Subcutaneous adipose tissue (tissue), 4 donors: ENCODE measurements around the gene ALOX5. TPM values are rescaled to one million over a fixed set of nuclear protein-coding genes. Genes with fewer than 3 reads are reported as not detected.

Experiments used
- CTCF ChIP-seq: fragments of 450-650 bp; IDR thresholded peaks from one replicate; pipeline ENCODE4 v1.5.1; 2016; ENCODE audit warnings: low read depth, mild to moderate bottlenecking, control low read depth, antibody characterized with exemption, moderate library complexity
- total RNA-seq, 4 donors: library from RNA; depleted of rRNA; stranded (reverse); fragments of >200 nt; gene quantifications; one replicate each; pipeline ENCODE4 v1.1.0, GENCODE V29; 2016

The ALOX5 gene
- total RNA-seq, 4 donors from 2014 or later = 31.8 to 63.9 (median 41.1) TPM

DNA sequence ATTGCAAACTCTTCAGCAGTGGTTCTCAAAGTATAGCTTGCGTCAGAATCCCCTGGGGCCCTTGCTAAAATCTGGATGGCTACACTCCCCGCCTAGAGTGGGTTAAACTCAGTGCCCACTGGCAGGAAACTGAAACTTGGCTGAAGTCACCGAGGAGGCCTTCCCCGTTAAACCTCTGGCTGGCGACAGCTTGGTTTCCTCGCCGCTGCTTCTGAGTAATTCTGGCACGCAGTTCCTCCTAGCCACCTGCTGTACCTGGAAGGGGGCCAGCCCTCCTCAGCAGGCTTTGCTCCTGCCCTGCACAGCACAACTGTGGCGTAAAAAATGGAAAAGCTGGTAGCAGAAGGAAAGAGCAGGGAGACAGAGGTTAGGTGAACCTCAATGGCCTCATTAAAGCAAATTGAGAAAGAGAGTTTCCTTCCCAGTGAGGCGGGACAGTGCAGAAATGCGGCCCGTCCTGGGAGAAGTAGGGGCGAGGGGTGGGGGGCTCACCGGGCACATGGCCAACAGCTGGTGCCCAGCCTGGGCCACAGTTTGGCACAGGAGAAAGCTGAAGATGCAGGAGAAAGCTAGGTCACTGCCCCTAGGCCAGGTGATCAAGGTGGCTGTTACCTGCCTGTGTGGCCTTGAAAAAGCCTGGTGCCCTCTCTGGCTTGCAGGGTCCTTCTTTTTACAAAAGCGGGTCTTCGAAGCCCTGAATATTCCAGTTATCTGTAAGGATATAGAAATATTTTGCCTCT lies 46.6 kb downstream of the ALOX5 start:
- TF ChIP-seq CTCF = no peak

DNA sequence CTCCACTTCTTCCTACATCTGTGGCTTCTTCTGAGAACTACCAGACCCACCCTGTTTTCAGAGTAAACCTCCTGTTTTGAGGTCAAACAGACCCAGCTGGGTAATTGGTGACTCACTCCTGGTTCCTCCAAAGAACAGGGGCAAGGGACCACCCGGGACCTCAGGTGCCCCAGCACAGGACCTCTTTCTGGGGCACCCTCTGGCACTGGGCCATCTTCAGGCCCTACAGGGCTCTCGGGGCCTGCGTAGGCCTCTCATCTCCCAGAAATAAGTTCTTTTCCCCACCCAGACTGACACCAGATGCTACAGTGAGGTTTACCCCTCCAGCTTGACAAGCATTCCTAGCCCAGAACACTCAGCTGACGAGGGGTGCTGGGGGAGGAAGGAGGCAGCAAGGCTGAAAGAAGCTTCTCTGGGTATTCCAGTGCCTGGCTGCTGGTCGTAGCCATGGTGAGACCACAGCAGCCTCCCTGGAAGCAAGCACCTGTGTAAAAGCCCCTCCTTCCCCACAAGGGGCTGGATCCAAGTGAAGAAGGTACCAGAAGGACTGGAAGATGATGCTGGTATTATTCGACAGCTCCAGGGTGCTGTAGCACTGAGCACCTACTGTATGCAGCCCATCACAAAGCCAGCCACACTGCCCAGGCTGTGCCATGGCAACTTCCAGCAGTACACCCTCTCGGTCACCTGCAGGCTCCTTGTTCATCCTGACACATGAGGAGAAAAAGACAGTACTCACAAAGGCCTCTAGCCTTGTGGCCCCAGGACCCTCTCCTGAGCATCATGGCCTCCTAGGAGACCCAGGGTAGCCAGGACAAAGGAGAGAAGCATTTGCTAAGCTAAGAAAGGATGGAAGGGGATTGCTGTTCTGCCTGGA lies 47.4 kb downstream of the ALOX5 start:
- no peak for TF ChIP-seq CTCF

GRCh38 chr10:45422207-45422865 lies 48.3 kb downstream of the ALOX5 start:
- TF ChIP-seq CTCF = no peak

DNA sequence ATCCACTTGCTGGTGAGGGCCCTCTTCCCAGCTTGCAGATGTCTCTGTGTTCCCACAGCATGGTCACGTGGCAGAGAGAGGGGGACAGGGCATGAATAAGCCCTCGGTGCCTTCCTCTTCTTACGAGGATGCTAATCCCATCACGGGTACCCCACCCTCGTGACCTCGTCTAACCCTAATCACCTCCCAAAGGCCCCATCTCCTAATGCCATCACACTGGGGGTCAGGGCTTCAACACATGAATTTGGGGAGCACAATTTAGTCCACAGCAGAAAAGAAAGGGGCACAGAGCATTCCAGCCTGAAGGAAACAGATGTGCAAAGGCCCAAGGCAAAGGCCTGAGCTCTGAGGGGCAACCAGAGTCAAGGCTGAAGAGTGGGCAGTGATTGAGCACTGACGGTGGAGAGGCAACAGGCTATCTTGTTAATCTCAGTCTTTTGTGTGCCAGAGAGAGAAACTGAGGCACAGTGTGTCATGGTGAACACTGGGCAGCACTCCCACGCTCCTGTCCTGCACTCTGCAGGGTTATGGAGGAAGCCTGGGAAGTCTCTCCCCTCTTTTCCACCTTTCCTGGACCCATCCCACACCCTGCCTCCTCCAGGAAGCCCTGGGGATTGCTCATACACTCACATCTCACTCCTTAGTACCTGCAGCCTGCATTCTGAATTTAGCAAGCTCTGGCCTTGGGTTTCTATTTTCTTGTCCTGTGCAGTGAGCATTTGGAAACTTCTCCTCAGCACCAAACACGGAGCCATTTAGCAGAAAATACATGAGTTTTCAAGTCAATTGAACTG lies 49.0 kb downstream of the ALOX5 start:
- TF ChIP-seq CTCF = no peak

GRCh38 chr10:45423976-45424499 lies 50.0 kb downstream of the ALOX5 start:
- no peak for TF ChIP-seq CTCF

- TF ChIP-seq CTCF = no peak
Measured at GRCh38 chr10:45424668-45425404, 50.8 kb downstream of the ALOX5 start.
